ENCODE data around the gene F12.

The F12 gene

GRCh38 chr5:177399997-177400868, 9.1 kb downstream of the F12 start, which contains the start of gene PFN3:
Gene PFN3, minus strand, starts transcription at chr5:177400661. Its CDS starts 85 bp downstream, at chr5:177400576.
- Histone ChIP-seq H3K4me3 (ENCODE audit: low read depth, low read length) (no peak within 1 kb of the TSS), H3K9me3 (ENCODE audit: severe bottlenecking) (no peaks in the 10 kb centered on the region), H3K27me3 (ENCODE audit: insufficient read depth, low read depth, severe bottlenecking) (no peaks in the 10 kb centered on the region), H3K27ac (no peak within 1 kb of the TSS), H3K36me3 (no peaks in the 10 kb centered on the region)
- no peak for DNase-seq
- no peak for TF ChIP-seq CTCF (IDR thresholded peaks at IDR 0.05; ENCODE audit: low read depth, low read length)

- Histone ChIP-seq H3K4me3 (ENCODE audit: low read depth, low read length) (no peak overlapping the region), H3K27ac (no peak overlapping the region), H3K9me3 (ENCODE audit: severe bottlenecking) (no peaks in the 10 kb centered on the region), H3K27me3 (ENCODE audit: insufficient read depth, low read depth, severe bottlenecking) (no peaks in the 10 kb centered on the region), H3K36me3 (no peaks in the 10 kb centered on the region)
- DNase-seq = no peak
- TF ChIP-seq CTCF (IDR thresholded peaks at IDR 0.05; ENCODE audit: low read depth, low read length) = no peak
Observed at GRCh38 chr5:177397875-177398390, 11.4 kb downstream of the F12 start.

GRCh38 chr5:177396807-177397206, 12.6 kb downstream of the F12 start:
- Histone ChIP-seq H3K36me3 (no peaks in the 10 kb centered on the region), H3K27ac (no peak overlapping the region), H3K27me3 (ENCODE audit: insufficient read depth, low read depth, severe bottlenecking) (no peaks in the 10 kb centered on the region), H3K4me3 (ENCODE audit: low read depth, low read length) (no peak overlapping the region), H3K9me3 (ENCODE audit: severe bottlenecking) (no peaks in the 10 kb centered on the region)
- DNase-seq = no peak
- no peak for TF ChIP-seq CTCF (IDR thresholded peaks at IDR 0.05; ENCODE audit: low read depth, low read length)

- TF ChIP-seq CTCF (IDR thresholded peaks at IDR 0.05; ENCODE audit: low read depth, low read length) = no peak
- no peak overlapping the region for H3K27ac ChIP-seq
- H3K36me3 ChIP-seq = no peaks in the 10 kb centered on the region
- H3K9me3 ChIP-seq (ENCODE audit: severe bottlenecking) = no peaks in the 10 kb centered on the region
- H3K27me3 ChIP-seq (ENCODE audit: insufficient read depth, low read depth, severe bottlenecking) = no peaks in the 10 kb centered on the region
- no peak overlapping the region for H3K4me3 ChIP-seq (ENCODE audit: low read depth, low read length)
- DNase-seq = no peak
Observed at GRCh38 chr5:177396078-177396477, 13.3 kb downstream of the F12 start.

- no peaks in the 10 kb centered on the region for H3K27me3 ChIP-seq (ENCODE audit: insufficient read depth, low read depth, severe bottlenecking)
- no peak overlapping the region for H3K4me3 ChIP-seq (ENCODE audit: low read depth, low read length)
- no peaks in the 10 kb centered on the region for H3K36me3 ChIP-seq
- H3K27ac ChIP-seq = no peak overlapping the region
- TF ChIP-seq CTCF (IDR thresholded peaks at IDR 0.05; ENCODE audit: low read depth, low read length) = no peak
- no peaks in the 10 kb centered on the region for H3K9me3 ChIP-seq (ENCODE audit: severe bottlenecking)
- DNase-seq = no peak
Observed at GRCh38 chr5:177393990-177394389, 15.4 kb downstream of the F12 start.
